HG02943 (cell line): Measurements from ENCODE around the gene LRRK1.

ENCODE experiments used
- ATAC-seq: cut with Tn5 transposase; IDR thresholded peaks from one replicate; pipeline ENCODE4 v1.9.1; 2021; ENCODE audit warnings: mild to moderate bottlenecking, low read depth, moderate library complexity; ENCODE audit not compliant: unreplicated experiment

Gene LRRK1

GRCh38 chr15:100966997-100967396 is 47.8 kb downstream of the LRRK1 start:
- ATAC-seq, result peak; percentile 80

- ATAC-seq, result no peak
These were observed 49.2 kb downstream of the LRRK1 start for GRCh38 chr15:100968050-100968966.

GRCh38 chr15:100972975-100973350 is 53.8 kb downstream of the LRRK1 start:
- no peak for ATAC-seq

- ATAC-seq, result no peak
These were observed 54.4 kb downstream of the LRRK1 start for GRCh38 chr15:100973351-100974111.

GRCh38 chr15:100975043-100975442 is 55.9 kb downstream of the LRRK1 start:
- ATAC-seq, result no peak

- ATAC-seq, result no peak
These were observed 61.4 kb downstream of the LRRK1 start for GRCh38 chr15:100980410-100981046.

- no peak for ATAC-seq
These were observed 61.9 kb downstream of the LRRK1 start for GRCh38 chr15:100981086-100981485.

- ATAC-seq, result no peak
These were observed 64.1 kb downstream of the LRRK1 start for GRCh38 chr15:100983221-100983620.

GRCh38 chr15:100985401-100985800 is 66.2 kb downstream of the LRRK1 start:
- ATAC-seq, result no peak

- ATAC-seq, result no peak
These were observed 67.2 kb downstream of the LRRK1 start for GRCh38 chr15:100986158-100986896.

GRCh38 chr15:100987143-100987542 is 68.0 kb downstream of the LRRK1 start:
- ATAC-seq, result no peak

- ATAC-seq, result no peak
These were observed 69.1 kb downstream of the LRRK1 start for GRCh38 chr15:100988297-100988696.

- ATAC-seq, result no peak
These were observed 69.7 kb downstream of the LRRK1 start for GRCh38 chr15:100988857-100989256.

GRCh38 chr15:100994597-100995446 is 75.7 kb downstream of the LRRK1 start:
- ATAC-seq, result no peak

- ATAC-seq, result no peak
These were observed 76.6 kb downstream of the LRRK1 start for GRCh38 chr15:100995471-100996430.

- no peak for ATAC-seq
These were observed 78.3 kb downstream of the LRRK1 start for GRCh38 chr15:100997442-100997841.

GRCh38 chr15:100998630-100999029 is 79.5 kb downstream of the LRRK1 start:
- ATAC-seq, result no peak

- no peak for ATAC-seq
These were observed 80.2 kb downstream of the LRRK1 start for GRCh38 chr15:100999369-100999768.
